SK-N-MC (cell line): ENCODE data around the gene FAR2.

ENCODE experiments used
- EZH2 ChIP-seq: fragments of 200-600 bp; sonication (generic); IDR thresholded peaks from one replicate; pipeline ENCODE4 v1.6.1; 2017; ENCODE audit warnings: antibody characterized with exemption
- POLR2AphosphoS5 ChIP-seq: IDR thresholded peaks from 2 replicates; pipeline ENCODE4 v1.6.1; 2012; ENCODE audit warnings: mild to moderate bottlenecking, low read depth, low read length, borderline replicate concordance

DNA sequence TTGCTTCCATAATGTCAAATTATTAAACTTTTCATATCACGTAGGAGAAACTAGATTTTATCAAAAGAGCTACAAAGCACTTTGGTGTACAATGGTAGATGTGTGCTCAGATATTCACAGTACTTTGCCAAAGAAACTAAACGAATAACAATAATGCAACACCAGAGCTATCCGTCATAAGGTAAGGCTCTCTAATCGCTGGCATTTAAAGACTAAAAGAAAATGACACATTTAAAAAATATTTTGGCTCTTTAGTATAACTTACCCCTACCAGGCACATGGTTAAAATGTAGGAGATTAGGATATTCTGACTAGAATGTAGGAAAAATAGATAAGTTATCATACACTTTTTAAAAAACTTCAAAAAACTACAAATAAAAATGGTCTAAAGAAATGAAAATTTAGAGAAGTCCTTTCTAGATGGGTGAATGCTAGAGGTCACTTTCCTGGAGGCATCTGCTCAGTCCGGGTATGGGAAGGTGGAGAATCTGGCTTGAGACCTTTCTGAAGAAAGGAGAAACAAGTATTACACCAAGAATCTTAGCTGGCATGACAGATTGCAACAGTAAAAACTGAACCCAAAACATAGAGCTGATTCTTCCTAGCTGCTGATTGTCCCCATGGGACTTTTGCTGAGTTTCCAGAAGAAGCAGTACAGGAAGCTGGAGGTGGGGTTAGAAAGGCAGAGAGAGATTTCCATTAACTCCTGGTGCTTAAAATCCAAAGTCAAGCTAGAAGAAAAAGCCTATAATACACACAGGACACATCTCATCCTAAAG, 67.9 kb downstream of the FAR2 start:
- peak; percentile 56; the same call in 1 of the 2 replicates for TF ChIP-seq POLR2AphosphoS5
- no peak for TF ChIP-seq EZH2
